T47D (cell line): ENCODE data around the gene ZDHHC22.
A peak's percentile ranks its signal among the peaks of the same experiment; 100 is the strongest.

Source experiments
- DNase-seq, 2 experiments: peaks; one replicate each; pipeline versions ENCODE4 v3.0.0 to v3.0.0-alpha.2; 2011 to 2012; ENCODE audit warnings: low read depth in 1 of 2, low spot score in 1 of 2
- JUND ChIP-seq: IDR thresholded peaks from 2 replicates; pipeline ENCODE4 v1.6.1; 2012; ENCODE audit warnings: low read depth
- in situ Hi-C: cut with HindIII; loops from 2 replicates; pipeline ENCODE4 v1.10.0; 2016; ENCODE audit warnings: low sequenced_read_pairs, low pct_unique_long_range_greater_than_20kb

The ZDHHC22 gene

GRCh38 chr14:77148510-77149231 lies 7.1 kb upstream of the ZDHHC22 start:
- in situ Hi-C loops, result no loop called here
- DNase-seq, result no peak
- no peak for TF ChIP-seq JUND

- in situ Hi-C loops, result no loop called here
- no peak for TF ChIP-seq JUND
- DNase-seq, result no peak
These were observed 4.6 kb upstream of the ZDHHC22 start for GRCh38 chr14:77145975-77146740.

GRCh38 chr14:77144412-77145115 lies 3.0 kb upstream of the ZDHHC22 start:
- no peak for TF ChIP-seq JUND
- no peak for DNase-seq
- in situ Hi-C loops, result no loop called here

GRCh38 chr14:77143071-77143470 lies 1.5 kb upstream of the ZDHHC22 start:
- in situ Hi-C loops, result no loop called here
- TF ChIP-seq JUND, result no peak
- no peak for DNase-seq

GRCh38 chr14:77142005-77142800 lies 612 bp upstream of the ZDHHC22 start:
- DNase-seq, result no peak
- no peak for TF ChIP-seq JUND
- in situ Hi-C loops, result no loop called here

GRCh38 chr14:77140359-77141213 lies 1.0 kb downstream of the ZDHHC22 start:
- TF ChIP-seq JUND, result no peak
- DNase-seq, result no peak
- in situ Hi-C loops, result no loop called here

GRCh38 chr14:77139540-77140358 lies 1.8 kb downstream of the ZDHHC22 start:
- DNase-seq, result peak; percentile 52 to 72
- in situ Hi-C loops, result no loop called here
- TF ChIP-seq JUND, result no peak

- in situ Hi-C loops, result no loop called here
- DNase-seq, result no peak
- no peak for TF ChIP-seq JUND
These were observed 2.6 kb downstream of the ZDHHC22 start for GRCh38 chr14:77139022-77139421.

- peak; percentile 93 to 97 for DNase-seq
- no peak for TF ChIP-seq JUND
- in situ Hi-C loops, result no loop called here
These were observed 7.8 kb downstream of the ZDHHC22 start for GRCh38 chr14:77133720-77134338.

GRCh38 chr14:77131871-77132486 lies 9.6 kb downstream of the ZDHHC22 start:
- TF ChIP-seq JUND, result no peak
- in situ Hi-C loops, result no loop called here
- no peak for DNase-seq
